ENCODE data around the gene AKAP17A.

The AKAP17A gene

GRCh38 chrX:1601051-1601767, 9.8 kb downstream of the AKAP17A start:
- no peak for DNase-seq (ENCODE audit: low read depth)
- TF ChIP-seq, protein P1, sequence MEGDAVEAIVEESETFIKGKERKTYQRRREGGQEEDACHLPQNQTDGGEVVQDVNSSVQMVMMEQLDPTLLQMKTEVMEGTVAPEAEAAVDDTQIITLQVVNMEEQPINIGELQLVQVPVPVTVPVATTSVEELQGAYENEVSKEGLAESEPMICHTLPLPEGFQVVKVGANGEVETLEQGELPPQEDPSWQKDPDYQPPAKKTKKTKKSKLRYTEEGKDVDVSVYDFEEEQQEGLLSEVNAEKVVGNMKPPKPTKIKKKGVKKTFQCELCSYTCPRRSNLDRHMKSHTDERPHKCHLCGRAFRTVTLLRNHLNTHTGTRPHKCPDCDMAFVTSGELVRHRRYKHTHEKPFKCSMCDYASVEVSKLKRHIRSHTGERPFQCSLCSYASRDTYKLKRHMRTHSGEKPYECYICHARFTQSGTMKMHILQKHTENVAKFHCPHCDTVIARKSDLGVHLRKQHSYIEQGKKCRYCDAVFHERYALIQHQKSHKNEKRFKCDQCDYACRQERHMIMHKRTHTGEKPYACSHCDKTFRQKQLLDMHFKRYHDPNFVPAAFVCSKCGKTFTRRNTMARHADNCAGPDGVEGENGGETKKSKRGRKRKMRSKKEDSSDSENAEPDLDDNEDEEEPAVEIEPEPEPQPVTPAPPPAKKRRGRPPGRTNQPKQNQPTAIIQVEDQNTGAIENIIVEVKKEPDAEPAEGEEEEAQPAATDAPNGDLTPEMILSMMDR (conservative IDR thresholded peaks at IDR 0.05; ENCODE audit: low read depth, low read length) = no peak
- H3K4me3 ChIP-seq (ENCODE audit: low read length) = no peak overlapping the region

DNA sequence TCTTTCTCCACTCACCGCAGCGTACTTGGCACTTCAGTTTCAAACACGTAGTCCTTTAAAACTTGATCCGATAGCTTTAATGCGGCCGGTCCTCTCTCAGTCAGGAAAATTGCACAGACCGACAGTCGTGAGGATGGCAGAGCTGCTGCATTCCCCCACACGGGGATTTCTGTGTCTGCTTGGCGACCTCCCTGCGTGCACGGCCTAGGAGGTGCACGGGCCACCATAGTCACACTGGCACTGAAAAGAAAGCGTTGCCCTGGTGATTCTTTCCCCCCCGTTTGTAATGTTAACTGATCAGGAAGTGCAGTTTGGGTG, 10.3 kb downstream of the AKAP17A start:
- TF ChIP-seq, protein P1 (conservative IDR thresholded peaks at IDR 0.05; ENCODE audit: low read depth, low read length) = no peak
- no peak for DNase-seq (ENCODE audit: low read depth)
- no peak overlapping the region for H3K4me3 ChIP-seq (ENCODE audit: low read length)

- DNase-seq (ENCODE audit: low read depth) = no peak
- TF ChIP-seq, protein P1 (conservative IDR thresholded peaks at IDR 0.05; ENCODE audit: low read depth, low read length) = no peak
- no peak overlapping the region for H3K4me3 ChIP-seq (ENCODE audit: low read length)
Observed at GRCh38 chrX:1602299-1602698, 10.9 kb downstream of the AKAP17A start.

GRCh38 chrX:1606496-1606895, 15.1 kb downstream of the AKAP17A start:
- TF ChIP-seq, protein P1 (conservative IDR thresholded peaks at IDR 0.05; ENCODE audit: low read depth, low read length) = no peak
- DNase-seq (ENCODE audit: low read depth) = no peak
- no peak overlapping the region for H3K4me3 ChIP-seq (ENCODE audit: low read length)

- no peak for DNase-seq (ENCODE audit: low read depth)
- TF ChIP-seq, protein P1 (conservative IDR thresholded peaks at IDR 0.05; ENCODE audit: low read depth, low read length) = no peak
- H3K4me3 ChIP-seq (ENCODE audit: low read length) = no peak overlapping the region
Observed at GRCh38 chrX:1609311-1609710, 17.9 kb downstream of the AKAP17A start.

GRCh38 chrX:1609762-1610161, 18.4 kb downstream of the AKAP17A start:
- no peak overlapping the region for H3K4me3 ChIP-seq (ENCODE audit: low read length)
- DNase-seq (ENCODE audit: low read depth) = no peak
- TF ChIP-seq, protein P1 (conservative IDR thresholded peaks at IDR 0.05; ENCODE audit: low read depth, low read length) = no peak

DNA sequence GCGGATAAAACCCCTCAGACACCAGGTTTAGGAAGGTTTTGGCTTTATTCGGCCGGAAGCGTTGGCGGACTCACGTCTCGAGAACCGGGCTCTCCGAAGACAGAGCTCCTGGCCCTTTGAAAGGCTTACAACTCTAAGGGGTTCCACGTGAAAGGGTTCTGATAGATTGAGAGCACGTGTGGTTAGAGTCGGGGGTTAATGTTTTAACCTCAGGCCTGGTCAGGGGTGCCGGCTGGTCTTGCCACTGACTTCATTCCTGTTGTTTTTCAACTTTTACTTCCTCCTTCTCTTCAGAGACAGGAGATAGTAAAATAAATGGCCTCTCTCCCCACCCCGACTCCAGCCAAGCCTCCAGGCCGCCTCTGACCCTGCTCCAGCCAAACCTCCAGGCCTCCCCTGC, 18.8 kb downstream of the AKAP17A start:
- no peak for DNase-seq (ENCODE audit: low read depth)
- TF ChIP-seq, protein P1 (conservative IDR thresholded peaks at IDR 0.05; ENCODE audit: low read depth, low read length) = no peak
- H3K4me3 ChIP-seq (ENCODE audit: low read length) = no peak overlapping the region

Measured in retinal pigment epithelial cell (primary cell).